ENCODE data around the gene NHSL2.
A peak's percentile ranks its signal among the peaks of the same experiment; 100 is the strongest.

NHSL2 gene

GRCh38 chrX:72018277-72019112 is 107.8 kb downstream of the NHSL2 start:
- DNase-seq (ENCODE audit: low read depth, low spot score), result peak; percentile 97

- DNase-seq (ENCODE audit: low read depth, low spot score), result no peak
These were observed 108.8 kb downstream of the NHSL2 start for GRCh38 chrX:72019487-72019886.

DNA sequence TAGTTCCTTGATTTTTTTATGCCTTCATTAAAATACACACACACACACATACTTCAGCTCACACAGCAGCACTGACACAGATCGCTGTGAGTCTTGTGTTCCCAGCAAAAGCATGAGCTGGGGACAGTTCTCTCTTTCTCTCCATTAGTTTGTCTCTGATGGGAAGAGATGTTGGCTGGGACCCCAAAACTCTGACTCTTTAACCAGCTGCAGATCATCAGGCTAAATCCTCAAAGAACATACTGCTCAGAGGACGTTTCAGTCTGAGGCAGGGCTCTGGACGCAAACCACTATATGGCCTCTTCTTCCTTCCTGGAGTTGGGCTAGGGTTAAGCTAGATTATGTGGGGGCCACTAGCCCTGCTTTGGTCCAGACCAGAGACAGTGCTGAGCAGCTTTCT is 109.6 kb downstream of the NHSL2 start:
- DNase-seq (ENCODE audit: low read depth, low spot score), result no peak

DNA sequence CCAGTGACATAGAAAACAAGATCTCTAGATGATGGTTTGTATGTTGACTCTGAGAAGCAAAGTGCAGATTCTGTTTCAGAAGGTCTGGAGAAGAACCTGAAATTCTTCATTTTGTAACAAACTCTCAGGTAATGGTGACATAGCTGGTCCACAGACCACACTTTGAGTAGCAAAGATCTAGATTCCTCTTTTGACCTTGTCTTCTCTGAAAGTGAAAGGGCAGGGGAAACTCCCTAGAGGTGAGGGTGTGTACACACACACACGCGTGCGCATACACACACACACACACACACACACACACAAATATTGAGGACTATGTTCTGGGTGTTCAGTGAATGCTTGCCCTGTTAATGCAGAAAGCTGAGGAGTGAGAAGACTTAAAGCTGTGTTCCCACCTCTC is 110.1 kb downstream of the NHSL2 start:
- DNase-seq (ENCODE audit: low read depth, low spot score), result no peak

DNA sequence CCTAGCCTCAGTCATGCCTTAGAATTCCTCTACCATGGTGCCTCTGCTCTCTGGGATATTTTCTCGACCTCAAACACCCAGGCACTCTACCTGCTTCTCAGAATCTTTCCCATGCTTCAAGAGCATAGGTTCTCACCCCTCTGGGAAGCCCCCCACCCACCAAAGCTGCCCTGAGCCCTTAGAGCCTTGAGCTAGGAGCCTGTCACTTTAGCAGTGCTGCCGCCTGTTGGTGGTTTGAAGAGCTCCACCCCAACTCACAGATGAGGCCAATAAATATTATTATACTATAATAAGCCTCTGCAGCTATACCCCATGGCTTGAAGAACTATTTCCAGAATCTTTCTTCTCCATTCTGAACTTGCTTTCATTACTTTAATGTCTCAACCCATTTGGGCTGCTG is 111.3 kb downstream of the NHSL2 start:
- DNase-seq (ENCODE audit: low read depth, low spot score), result no peak

- DNase-seq (ENCODE audit: low read depth, low spot score), result no peak
These were observed 112.4 kb downstream of the NHSL2 start for GRCh38 chrX:72023071-72023470.

GRCh38 chrX:72025236-72025770 is 114.7 kb downstream of the NHSL2 start:
- no peak for DNase-seq (ENCODE audit: low read depth, low spot score)

- no peak for DNase-seq (ENCODE audit: low read depth, low spot score)
These were observed 115.8 kb downstream of the NHSL2 start for GRCh38 chrX:72026341-72027023.

DNA sequence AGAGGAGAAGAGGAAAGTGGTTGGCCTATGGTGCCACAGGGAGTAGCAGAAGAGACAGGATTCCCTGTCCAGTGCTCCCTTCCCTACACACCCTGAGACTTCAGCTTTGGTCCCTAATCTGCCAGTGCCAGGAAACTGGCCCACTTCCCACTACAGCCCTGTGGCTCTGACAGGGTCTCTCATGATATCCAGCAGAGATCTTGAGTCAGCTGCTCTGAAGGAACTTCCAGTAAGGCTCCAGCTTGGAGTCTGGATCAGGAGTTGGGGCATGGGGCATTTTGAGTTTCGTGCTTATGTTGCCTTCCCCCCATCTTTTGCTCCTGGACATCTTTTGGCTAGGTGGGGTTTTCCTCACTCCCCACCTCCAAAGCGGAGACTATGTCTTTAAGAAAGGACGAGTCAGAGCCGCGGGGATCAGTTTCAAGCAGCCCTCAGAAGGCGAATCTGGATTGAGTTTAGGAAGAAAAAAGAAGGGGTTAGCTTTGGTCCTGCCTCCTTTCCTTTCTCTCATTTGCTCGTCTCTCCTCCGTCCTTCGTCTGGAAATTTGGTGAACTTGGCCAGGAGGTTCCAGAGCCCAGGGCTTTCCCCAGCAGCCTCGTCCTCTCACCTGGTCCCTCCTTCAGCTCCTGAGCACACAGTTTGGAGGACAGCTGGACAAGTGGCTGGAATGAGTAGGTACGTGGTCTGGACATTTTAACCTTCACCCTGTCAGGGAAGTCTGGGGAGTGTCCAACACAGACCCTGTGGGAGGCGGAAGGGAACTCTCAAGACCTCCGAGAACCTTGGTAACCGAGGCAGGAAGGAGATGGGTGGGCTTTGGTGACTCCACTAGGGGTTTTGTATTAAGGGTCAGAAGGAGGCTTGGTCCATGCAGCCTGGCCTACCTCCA is 116.6 kb downstream of the NHSL2 start:
- DNase-seq (ENCODE audit: low read depth, low spot score), result no peak

DNA sequence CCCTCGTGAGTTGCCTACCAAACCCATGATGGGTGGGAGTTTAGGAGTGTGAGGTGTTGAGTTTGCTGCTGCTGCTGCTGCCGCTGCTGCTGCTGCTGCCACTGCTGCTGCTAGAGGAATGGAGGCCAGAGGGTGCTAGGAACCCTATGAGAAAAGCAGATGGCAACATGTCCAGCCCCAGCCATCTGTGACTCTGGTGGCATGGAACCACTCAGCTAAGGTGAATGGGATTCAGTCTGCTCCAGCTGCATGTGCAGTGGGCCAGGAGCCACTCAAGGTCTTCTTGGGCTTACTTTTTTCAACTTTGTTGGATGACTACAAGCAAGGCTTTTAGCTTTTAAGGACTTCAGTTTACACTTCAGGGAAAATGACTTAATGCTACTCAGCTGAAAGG is 117.3 kb downstream of the NHSL2 start:
- no peak for DNase-seq (ENCODE audit: low read depth, low spot score)

- DNase-seq (ENCODE audit: low read depth, low spot score), result no peak
These were observed 118.2 kb downstream of the NHSL2 start for GRCh38 chrX:72028701-72029470.

GRCh38 chrX:72029483-72030411 is 119.1 kb downstream of the NHSL2 start:
- peak; percentile 53 for DNase-seq (ENCODE audit: low read depth, low spot score)

GRCh38 chrX:72030431-72030830 is 119.8 kb downstream of the NHSL2 start:
- no peak for DNase-seq (ENCODE audit: low read depth, low spot score)

GRCh38 chrX:72031118-72031517 is 120.5 kb downstream of the NHSL2 start:
- no peak for DNase-seq (ENCODE audit: low read depth, low spot score)

- DNase-seq (ENCODE audit: low read depth, low spot score), result no peak
These were observed 121.0 kb downstream of the NHSL2 start for GRCh38 chrX:72031634-72032033.

DNA sequence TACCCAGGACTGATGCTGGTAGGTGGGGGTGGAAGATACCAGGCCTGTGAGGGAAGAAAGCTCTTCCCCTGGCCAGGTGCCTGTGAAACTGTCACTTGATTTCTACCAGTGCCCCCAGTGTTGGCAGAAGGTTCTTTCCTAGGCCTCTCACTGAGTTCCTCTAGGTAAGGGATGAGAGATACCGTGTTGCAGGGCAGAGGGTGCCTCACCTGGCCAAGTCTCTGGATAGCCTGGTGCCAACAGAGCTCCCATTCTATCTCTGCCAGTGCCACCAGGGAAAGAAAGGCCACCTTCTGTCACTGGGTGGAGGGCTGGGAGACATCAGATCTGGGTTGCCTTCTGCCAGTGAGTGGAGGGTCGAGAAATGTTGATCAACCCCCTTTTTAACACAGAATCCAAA is 127.0 kb downstream of the NHSL2 start:
- no peak for DNase-seq (ENCODE audit: low read depth, low spot score)

DNA sequence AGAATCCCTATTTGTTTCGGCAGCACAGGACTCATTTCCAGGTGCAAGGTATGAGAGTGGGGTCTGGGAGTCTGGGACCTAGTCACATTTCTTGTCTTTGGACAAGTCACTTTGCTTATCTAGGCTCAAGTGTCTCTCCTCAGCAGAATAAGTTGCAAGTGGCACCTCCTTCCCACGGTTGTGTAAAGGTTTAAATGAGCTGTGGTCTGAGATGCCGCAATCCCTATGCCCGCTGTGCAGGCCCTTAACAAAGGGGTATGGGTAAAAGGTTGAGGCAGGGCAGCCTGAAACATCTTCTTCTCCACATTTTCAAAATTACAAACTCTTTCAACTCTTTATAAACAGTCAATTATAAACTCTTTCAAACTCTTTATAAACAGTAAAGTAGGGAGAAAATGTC is 127.4 kb downstream of the NHSL2 start:
- no peak for DNase-seq (ENCODE audit: low read depth, low spot score)

DNA sequence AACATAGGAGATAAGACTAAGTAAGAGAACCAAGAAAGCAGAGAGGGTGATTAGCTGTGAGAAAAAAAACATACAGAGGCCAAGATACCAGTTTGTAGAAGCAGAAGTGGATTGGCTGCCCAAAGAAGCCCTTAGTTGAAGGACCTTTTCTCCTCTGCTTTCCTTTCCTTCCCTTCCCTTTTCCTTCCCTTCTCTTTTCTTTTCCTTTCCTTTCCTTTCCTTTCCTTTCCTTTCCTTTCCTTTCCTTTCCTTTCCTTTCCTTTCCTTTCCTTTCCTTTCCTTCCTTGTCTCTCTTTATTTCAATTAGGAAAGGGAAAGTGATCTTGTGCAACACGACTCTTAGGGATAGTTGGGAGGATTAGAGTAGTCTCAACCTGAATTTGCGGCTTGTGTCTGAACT is 128.2 kb downstream of the NHSL2 start:
- DNase-seq (ENCODE audit: low read depth, low spot score), result no peak

- no peak for DNase-seq (ENCODE audit: low read depth, low spot score)
These were observed 129.9 kb downstream of the NHSL2 start for GRCh38 chrX:72040506-72040905.

GRCh38 chrX:72041176-72041575 is 130.5 kb downstream of the NHSL2 start:
- no peak for DNase-seq (ENCODE audit: low read depth, low spot score)

All from ELF-1 (cell line).